HG03575 (cell line): Measurements from ENCODE around the gene CIAO2B.

Experiments
- ATAC-seq: cut with Tn5 transposase; IDR thresholded peaks from one replicate; pipeline ENCODE4 v1.9.1; 2021; ENCODE audit not compliant: unreplicated experiment, insufficient number of reproducible peaks, low FRiP score; ENCODE audit errors: extremely low read depth

Gene CIAO2B

GRCh38 chr16:66924527-66925321 lies 9.5 kb downstream of the CIAO2B start:
- no peak for ATAC-seq

- no peak for ATAC-seq
Measured at GRCh38 chr16:66923866-66924265, 10.3 kb downstream of the CIAO2B start.

- no peak for ATAC-seq
Measured at GRCh38 chr16:66923247-66923731, 10.9 kb downstream of the CIAO2B start.

- ATAC-seq = no peak
Measured at GRCh38 chr16:66921729-66922450, 12.3 kb downstream of the CIAO2B start.

- no peak for ATAC-seq
Measured at GRCh38 chr16:66920924-66921680, 13.1 kb downstream of the CIAO2B start.

GRCh38 chr16:66920299-66920590 lies 14.0 kb downstream of the CIAO2B start:
- ATAC-seq = no peak

- no peak for ATAC-seq
Measured at GRCh38 chr16:66919569-66920298, 14.5 kb downstream of the CIAO2B start.

- no peak for ATAC-seq
Measured at GRCh38 chr16:66918803-66919568, 15.2 kb downstream of the CIAO2B start, which contains the start of gene CDH16. Gene CDH16, minus strand, starts transcription at chr16:66918885. Its CDS starts 820 bp downstream, at chr16:66918065.

GRCh38 chr16:66918355-66918754 lies 15.8 kb downstream of the CIAO2B start:
- no peak for ATAC-seq

- no peak for ATAC-seq
Measured at GRCh38 chr16:66917741-66918140, 16.5 kb downstream of the CIAO2B start.

- ATAC-seq = no peak
Measured at GRCh38 chr16:66916518-66916917, 17.7 kb downstream of the CIAO2B start.

- ATAC-seq = no peak
Measured at GRCh38 chr16:66915041-66915440, 19.2 kb downstream of the CIAO2B start.

GRCh38 chr16:66914541-66914940 lies 19.7 kb downstream of the CIAO2B start:
- no peak for ATAC-seq

- ATAC-seq = no peak
Measured at GRCh38 chr16:66913711-66914110, 20.5 kb downstream of the CIAO2B start.

GRCh38 chr16:66913081-66913480 lies 21.1 kb downstream of the CIAO2B start:
- no peak for ATAC-seq

GRCh38 chr16:66911801-66912200 lies 22.4 kb downstream of the CIAO2B start:
- no peak for ATAC-seq

- ATAC-seq = no peak
Measured at GRCh38 chr16:66911112-66911511, 23.1 kb downstream of the CIAO2B start.

- no peak for ATAC-seq
Measured at GRCh38 chr16:66910175-66910940, 23.8 kb downstream of the CIAO2B start.
